Caco-2 (cell line): ENCODE measurements around the gene DACT1. TPM values are rescaled to one million over a fixed set of nuclear protein-coding genes. Genes with fewer than 3 reads are reported as not detected.

Experiments used
- BruUV-seq: library from RNA; stranded (reverse); fragments of 400-500 nt; replicated peaks from 2 replicates; lab custom pipeline; 2021; lab: Mats Ljungman, UMichigan
- CTCF ChIA-PET: fragments of 300-600 bp; sonication (Branson Sonifier 250); formaldehyde crosslinking; loops from one replicate; lab custom pipeline; 2022; ENCODE audit warnings: antibody characterized with exemption; lab: Charles Lee
- POLR2A ChIA-PET: fragments of 300-600 bp; sonication (Branson Sonifier 250); formaldehyde crosslinking; loops from one replicate; lab custom pipeline; 2022; ENCODE audit warnings: antibody characterized with exemption; lab: Charles Lee
- DNase-seq, 2 experiments: peaks; one replicate each; pipeline versions ENCODE4 v3.0.0 to v3.0.0-alpha.2; 2020 to 2022
- H3K27me3 ChIP-seq: replicated peaks from 2 replicates; pipeline ENCODE4 v1.6.0; 2011; ENCODE audit warnings: low read length; ENCODE audit not compliant: control insufficient read depth, insufficient read depth
- H3K36me3 ChIP-seq: 2 replicates; pipeline ENCODE4 v1.5.1; 2011; ENCODE audit warnings: low read length; ENCODE audit not compliant: control insufficient read depth, insufficient read depth
- H3K4me1 ChIP-seq: fragments of 250-450 bp; sonication (Bioruptor Pico); 2 replicates; pipeline ENCODE4 v1.5.1; 2020; ENCODE audit warnings: mild to moderate bottlenecking
- H3K4me3 ChIP-seq: 2 replicates; pipeline ENCODE4 v1.5.1; 2011; ENCODE audit warnings: low read depth, mild to moderate bottlenecking, control low read depth, low read length
- H3K9me3 ChIP-seq: fragments of 250-450 bp; sonication (Bioruptor Pico); 2 replicates; pipeline ENCODE4 v1.5.1; 2020; ENCODE audit warnings: mild to moderate bottlenecking, moderate library complexity
- H3K27ac Mint-ChIP-seq: one replicate; pipeline ENCODE4 v1.8.0; 2022; ENCODE audit warnings: mixed read lengths; ENCODE audit not compliant: unreplicated experiment
- H3K27me3 Mint-ChIP-seq: one replicate; pipeline ENCODE4 v1.8.0; 2022; ENCODE audit warnings: mixed read lengths; ENCODE audit not compliant: insufficient read depth, unreplicated experiment
- H3K36me3 Mint-ChIP-seq: one replicate; pipeline ENCODE4 v1.8.0; 2022; ENCODE audit warnings: mild to moderate bottlenecking, mixed read lengths; ENCODE audit not compliant: insufficient read depth, unreplicated experiment
- H3K4me1 Mint-ChIP-seq: one replicate; pipeline ENCODE4 v1.8.0; 2022; ENCODE audit warnings: low read depth, mixed read lengths; ENCODE audit not compliant: unreplicated experiment
- H3K4me3 Mint-ChIP-seq: one replicate; pipeline ENCODE4 v1.8.0; 2022; ENCODE audit warnings: mild to moderate bottlenecking, moderate library complexity, mixed read lengths; ENCODE audit not compliant: unreplicated experiment
- H3K9me3 Mint-ChIP-seq: one replicate; pipeline ENCODE4 v1.8.0; 2022; ENCODE audit warnings: mixed read lengths; ENCODE audit not compliant: unreplicated experiment
- intact Hi-C: fragments of 100-400 bp; cut with micrococcal nuclease; formaldehyde crosslinking; loops from one replicate; pipeline ENCODE4 v1.10.0; 2022; ENCODE audit not compliant: unreplicated experiment
- total RNA-seq: library from RNA; stranded (reverse); gene quantifications from 2 replicates; pipeline ENCODE4 v1.2.3, GENCODE V29; 2022
- TF ChIP-seq, protein P1 (sequence below), 2 experiments: fragments of 200-600 bp in 1 of 2; IDR thresholded peaks; 1 replicate in 1 of 2; 2 replicates in 1 of 2; pipeline versions ENCODE4 v1.5.1 to v1.8.0; 2011 to 2022; ENCODE audit warnings: antibody characterized with exemption in 1 of 2, control low read depth in 1 of 2, inconsistent platforms in 1 of 2, low read depth in 1 of 2, low read length in 1 of 2, mild to moderate bottlenecking in 1 of 2, moderate library complexity in 1 of 2; ENCODE audit not compliant: insufficient read depth in 1 of 2, severe bottlenecking in 1 of 2, unreplicated experiment in 1 of 2

DACT1 gene
- total RNA-seq, 1 experiment from 2014 or later: 0.23 TPM

DNA sequence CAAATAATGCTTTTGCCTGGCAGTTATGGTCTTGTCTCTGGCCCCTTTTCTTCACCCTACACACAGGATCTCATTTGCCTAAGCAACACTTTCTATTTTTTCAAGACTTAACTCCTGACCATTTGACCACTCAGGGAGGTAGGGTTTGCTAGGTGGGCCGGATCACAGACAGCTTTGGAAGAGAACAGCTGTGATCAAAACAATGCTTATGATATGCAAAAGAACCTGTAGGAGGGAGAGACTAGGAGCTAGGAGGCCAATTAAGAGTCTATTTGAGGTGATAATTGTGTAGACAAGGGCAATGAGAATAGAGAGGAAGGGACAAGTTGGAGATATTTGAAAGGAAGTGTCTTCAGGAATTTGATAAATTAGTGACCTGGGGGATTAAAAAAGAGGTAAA, 12.3 kb upstream of the DACT1 start:
- Histone ChIP-seq H3K4me3 (no peak overlapping the region), H3K36me3 (no peaks in the 10 kb centered on the region), H3K27me3 (no peaks in the 10 kb centered on the region), H3K4me1 (no peaks in the 10 kb centered on the region; the same call in none of the 2 replicates), H3K9me3 (no peaks in the 10 kb centered on the region)
- TF ChIP-seq, protein P1, sequence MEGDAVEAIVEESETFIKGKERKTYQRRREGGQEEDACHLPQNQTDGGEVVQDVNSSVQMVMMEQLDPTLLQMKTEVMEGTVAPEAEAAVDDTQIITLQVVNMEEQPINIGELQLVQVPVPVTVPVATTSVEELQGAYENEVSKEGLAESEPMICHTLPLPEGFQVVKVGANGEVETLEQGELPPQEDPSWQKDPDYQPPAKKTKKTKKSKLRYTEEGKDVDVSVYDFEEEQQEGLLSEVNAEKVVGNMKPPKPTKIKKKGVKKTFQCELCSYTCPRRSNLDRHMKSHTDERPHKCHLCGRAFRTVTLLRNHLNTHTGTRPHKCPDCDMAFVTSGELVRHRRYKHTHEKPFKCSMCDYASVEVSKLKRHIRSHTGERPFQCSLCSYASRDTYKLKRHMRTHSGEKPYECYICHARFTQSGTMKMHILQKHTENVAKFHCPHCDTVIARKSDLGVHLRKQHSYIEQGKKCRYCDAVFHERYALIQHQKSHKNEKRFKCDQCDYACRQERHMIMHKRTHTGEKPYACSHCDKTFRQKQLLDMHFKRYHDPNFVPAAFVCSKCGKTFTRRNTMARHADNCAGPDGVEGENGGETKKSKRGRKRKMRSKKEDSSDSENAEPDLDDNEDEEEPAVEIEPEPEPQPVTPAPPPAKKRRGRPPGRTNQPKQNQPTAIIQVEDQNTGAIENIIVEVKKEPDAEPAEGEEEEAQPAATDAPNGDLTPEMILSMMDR (IDR thresholded peaks at IDR 0.05; ENCODE audit: insufficient read depth in 1 of 2, low read depth in 1 of 2, low read length in 1 of 2, severe bottlenecking in 1 of 2, unreplicated experiment in 1 of 2): no peak
- ChIA-PET POLR2A (no interaction called here), CTCF (no interaction called here)
- no peaks in the 10 kb centered on the region for H3K4me1 Mint-ChIP-seq
- H3K4me3 Mint-ChIP-seq: no peak overlapping the region
- H3K36me3 Mint-ChIP-seq: no peaks in the 10 kb centered on the region
- no peaks in the 10 kb centered on the region for H3K9me3 Mint-ChIP-seq
- H3K27ac Mint-ChIP-seq: no peak overlapping the region
- no peak for DNase-seq
- BruUV-seq: no TSS peak
- peaks cover 5% of the 10 kb centered on the region for H3K27me3 Mint-ChIP-seq
- intact Hi-C loops: no loop called here

DNA sequence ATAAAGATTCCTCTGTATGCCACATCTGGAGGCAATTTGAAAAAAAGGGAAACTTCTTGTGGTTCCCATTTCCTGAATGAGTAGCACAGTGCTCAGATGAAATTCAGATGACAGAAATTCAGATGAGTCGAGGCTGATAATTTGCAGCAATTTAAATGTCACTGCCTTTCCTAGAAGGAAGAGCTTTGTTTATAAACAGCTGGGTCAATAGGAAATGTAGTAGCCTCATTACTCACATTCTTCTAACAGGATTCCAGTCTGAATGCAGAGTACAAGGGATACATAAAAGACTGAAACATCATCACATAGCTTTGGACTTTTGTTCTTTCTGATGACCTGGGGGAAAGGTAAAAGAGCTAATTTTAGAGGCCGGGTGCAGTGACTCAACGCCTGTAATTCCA, 11.3 kb upstream of the DACT1 start:
- H3K36me3 ChIP-seq: no peaks in the 10 kb centered on the region
- Mint-ChIP-seq H3K4me1 (no peaks in the 10 kb centered on the region), H3K36me3 (no peaks in the 10 kb centered on the region), H3K4me3 (no peak overlapping the region), H3K27ac (no peak overlapping the region), H3K27me3 (peaks cover 3% of the 10 kb centered on the region), H3K9me3 (no peaks in the 10 kb centered on the region)
- no peak for DNase-seq
- TF ChIP-seq, protein P1 (IDR thresholded peaks at IDR 0.05; ENCODE audit: insufficient read depth in 1 of 2, low read depth in 1 of 2, low read length in 1 of 2, severe bottlenecking in 1 of 2, unreplicated experiment in 1 of 2): no peak
- ChIA-PET CTCF (no interaction called here), POLR2A (no interaction called here)
- H3K27me3 ChIP-seq: no peaks in the 10 kb centered on the region
- no peaks in the 10 kb centered on the region; the same call in none of the 2 replicates for H3K4me1 ChIP-seq
- intact Hi-C loops: no loop called here
- no peaks in the 10 kb centered on the region for H3K9me3 ChIP-seq
- BruUV-seq: no TSS peak
- H3K4me3 ChIP-seq: no peak overlapping the region

DNA sequence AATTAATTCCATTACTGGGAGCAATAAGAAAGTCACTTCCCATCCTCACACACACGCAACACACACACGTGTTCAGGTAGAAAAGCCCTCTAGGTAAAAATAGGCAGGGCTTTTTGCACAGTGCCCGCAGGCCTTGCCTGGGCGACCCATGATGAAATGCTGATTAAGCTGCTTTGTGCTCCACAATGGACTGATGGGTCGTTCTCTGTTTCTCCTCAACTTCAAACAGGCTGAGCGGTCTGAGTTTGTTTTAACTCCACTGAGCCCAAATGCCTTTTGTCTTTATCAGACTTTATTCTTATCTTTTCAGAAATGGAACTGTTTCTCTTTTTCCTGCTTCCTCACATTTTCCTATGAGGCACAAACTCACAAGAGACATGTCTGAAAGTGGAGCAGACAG, 9.4 kb upstream of the DACT1 start:
- Histone ChIP-seq H3K4me3 (no peak overlapping the region), H3K36me3 (no peaks in the 10 kb centered on the region), H3K4me1 (no peaks in the 10 kb centered on the region; the same call in none of the 2 replicates), H3K27me3 (no peaks in the 10 kb centered on the region), H3K9me3 (no peaks in the 10 kb centered on the region)
- intact Hi-C loops: no loop called here
- BruUV-seq: no TSS peak
- POLR2A ChIA-PET: no interaction called here
- Mint-ChIP-seq H3K36me3 (no peaks in the 10 kb centered on the region), H3K27ac (no peak overlapping the region), H3K4me1 (no peaks in the 10 kb centered on the region), H3K4me3 (no peak overlapping the region), H3K27me3 (peaks cover 7% of the 10 kb centered on the region), H3K9me3 (no peaks in the 10 kb centered on the region)
- CTCF ChIA-PET: no interaction called here
- no peak for DNase-seq
- TF ChIP-seq, protein P1 (IDR thresholded peaks at IDR 0.05; ENCODE audit: insufficient read depth in 1 of 2, low read depth in 1 of 2, low read length in 1 of 2, severe bottlenecking in 1 of 2, unreplicated experiment in 1 of 2): no peak
